Stimulated activated CD8-positive, alpha-beta memory T cell treated with anti-CD3 and anti-CD28 coated beads, Interleukin-12 subunit alpha, Interleukin-12 subunit beta, amount 100 ng/mL, for 4 hours (primary cell): ENCODE results near the gene PRLH.
A peak's percentile ranks its signal among the peaks of the same experiment; 100 is the strongest.
"Not testable (repeated sequence)": the region's sequence is repeated elsewhere in the genome, so short reads cannot be mapped to it uniquely, and the experiment has no call there.

Experiments used
- DNase-seq: peaks from one replicate; pipeline ENCODE4 v3.0.0-alpha.2; 2020; ENCODE audit warnings: low read depth

The PRLH gene

GRCh38 chr2:237601453-237602116 lies 35.2 kb downstream of the PRLH start:
- DNase-seq: no peak

- DNase-seq: no peak
Observed at GRCh38 chr2:237602409-237602808, 36.0 kb downstream of the PRLH start.

DNA sequence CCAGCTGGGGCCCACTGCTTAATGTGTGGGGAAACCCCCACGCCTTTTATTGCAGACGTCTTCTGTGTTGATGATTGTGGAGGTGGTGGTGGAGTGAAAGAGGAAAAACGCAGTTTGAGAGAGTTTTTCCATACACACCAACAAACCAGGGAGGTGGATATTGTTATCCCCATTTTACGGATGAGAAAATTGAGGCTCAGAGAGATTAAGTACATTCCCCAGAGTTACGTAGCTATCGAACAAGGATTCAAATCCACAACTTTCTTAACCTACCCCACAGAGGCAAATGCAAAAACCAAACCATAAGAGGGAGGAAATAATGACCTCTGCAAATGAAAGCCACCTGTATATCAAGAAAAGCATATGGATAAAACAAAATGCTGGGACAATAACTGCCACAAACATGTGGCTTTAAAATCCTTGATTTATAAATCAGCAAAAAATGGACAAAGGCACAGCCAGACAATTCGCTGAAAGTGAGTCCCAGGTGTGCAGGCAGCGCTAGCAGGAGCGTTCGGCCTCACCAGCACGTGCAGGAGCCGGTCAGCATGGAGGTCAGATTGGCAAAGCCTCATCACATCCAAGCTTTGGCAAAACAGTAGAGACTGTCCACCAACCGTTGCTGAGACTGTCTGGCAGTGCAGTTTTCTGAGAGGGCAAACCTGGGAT lies 36.8 kb downstream of the PRLH start:
- DNase-seq: no peak

DNA sequence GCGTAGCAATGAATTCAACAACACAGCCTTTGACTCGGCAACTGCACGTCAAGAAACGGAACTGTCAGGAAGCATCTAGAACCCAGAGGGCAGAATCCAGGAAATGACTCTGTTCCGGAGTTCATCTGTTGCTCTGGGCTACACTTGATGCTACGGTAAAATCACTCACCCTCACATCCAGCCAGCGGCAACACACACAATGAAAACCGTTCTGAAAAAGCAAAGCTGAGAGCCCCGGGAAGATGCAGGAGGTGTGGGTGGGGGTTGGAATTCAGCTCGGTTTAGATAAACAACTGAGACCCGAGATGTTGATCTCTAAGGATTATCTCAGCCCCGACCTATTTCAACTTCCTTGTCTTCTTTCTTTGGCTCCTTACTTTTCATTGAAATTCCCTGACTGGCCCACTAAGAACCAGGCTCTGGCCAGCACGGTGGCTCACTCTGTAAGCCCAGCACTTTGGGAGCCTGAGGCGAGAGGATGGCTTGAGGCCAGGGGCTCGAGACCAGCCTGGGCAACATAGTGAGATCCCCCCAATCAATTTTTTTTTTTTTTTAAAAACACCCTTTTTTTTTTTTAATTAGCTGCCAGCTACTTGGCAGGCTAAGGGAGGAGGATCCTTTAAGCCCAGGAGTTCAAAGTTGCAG lies 37.5 kb downstream of the PRLH start:
- DNase-seq: peak; percentile 15

GRCh38 chr2:237604391-237604790 lies 38.0 kb downstream of the PRLH start:
- DNase-seq: no peak

- DNase-seq: no peak
Observed at GRCh38 chr2:237604960-237605359, 38.6 kb downstream of the PRLH start.

DNA sequence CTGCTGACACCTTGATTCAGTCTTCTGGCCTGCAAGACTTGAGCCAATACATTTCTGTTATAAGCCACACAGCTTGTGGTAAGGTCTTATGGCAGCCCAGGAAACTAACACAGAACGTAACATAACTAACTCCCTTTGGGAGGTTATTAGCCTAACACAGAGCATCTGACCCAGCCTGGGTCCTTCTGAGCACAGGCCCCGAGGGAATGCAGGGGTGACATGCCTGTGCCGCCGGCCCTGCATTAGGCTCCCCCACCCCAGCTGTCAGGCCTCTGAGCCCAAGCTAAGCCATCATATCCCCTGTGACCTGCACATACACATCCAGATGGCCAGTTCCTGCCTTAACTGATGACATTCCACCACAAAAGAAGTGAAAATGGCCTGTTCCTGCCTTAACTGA lies 40.1 kb downstream of the PRLH start:
- DNase-seq: not testable (repeated sequence)

DNA sequence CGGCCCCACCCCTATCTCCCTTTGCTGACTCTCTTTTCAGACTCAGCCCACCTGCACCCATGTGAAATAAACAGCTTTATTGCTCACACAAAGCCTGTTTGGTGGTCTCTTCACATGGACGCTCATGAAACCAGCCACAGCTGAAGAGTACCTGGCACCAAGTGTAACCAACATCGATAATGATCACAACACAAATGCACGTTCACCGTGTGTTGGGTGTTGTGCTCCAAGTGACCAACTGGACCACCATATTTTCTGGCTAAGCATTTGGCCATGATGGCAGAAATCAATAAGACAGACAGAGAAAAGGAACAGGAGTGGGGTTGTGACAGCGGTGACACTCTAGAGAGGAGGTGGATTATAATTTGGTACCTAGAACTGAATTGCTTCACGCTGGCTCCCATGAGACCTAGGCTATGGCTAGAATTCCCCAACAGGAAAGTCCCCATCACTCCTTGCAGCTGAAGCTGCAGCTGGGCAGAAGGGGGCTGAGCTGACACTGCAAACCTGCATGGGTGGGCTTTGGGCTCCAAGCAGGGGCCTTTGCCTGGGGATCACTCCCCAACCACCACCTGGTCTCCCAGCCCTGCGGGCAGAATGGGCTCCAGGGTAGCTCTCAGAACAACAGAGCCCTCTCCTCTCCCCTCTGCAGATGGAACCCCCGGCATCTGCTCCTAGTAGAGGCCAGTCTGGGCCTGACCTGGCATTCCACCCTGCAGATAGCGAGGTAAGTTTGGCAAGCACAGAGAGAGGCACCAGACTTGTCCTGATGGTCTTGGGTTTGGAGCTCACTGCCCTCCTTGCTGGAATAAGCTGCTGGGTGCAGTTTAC lies 46.4 kb downstream of the PRLH start:
- DNase-seq: no peak

GRCh38 chr2:237613679-237614078 lies 47.3 kb downstream of the PRLH start:
- no peak for DNase-seq

DNA sequence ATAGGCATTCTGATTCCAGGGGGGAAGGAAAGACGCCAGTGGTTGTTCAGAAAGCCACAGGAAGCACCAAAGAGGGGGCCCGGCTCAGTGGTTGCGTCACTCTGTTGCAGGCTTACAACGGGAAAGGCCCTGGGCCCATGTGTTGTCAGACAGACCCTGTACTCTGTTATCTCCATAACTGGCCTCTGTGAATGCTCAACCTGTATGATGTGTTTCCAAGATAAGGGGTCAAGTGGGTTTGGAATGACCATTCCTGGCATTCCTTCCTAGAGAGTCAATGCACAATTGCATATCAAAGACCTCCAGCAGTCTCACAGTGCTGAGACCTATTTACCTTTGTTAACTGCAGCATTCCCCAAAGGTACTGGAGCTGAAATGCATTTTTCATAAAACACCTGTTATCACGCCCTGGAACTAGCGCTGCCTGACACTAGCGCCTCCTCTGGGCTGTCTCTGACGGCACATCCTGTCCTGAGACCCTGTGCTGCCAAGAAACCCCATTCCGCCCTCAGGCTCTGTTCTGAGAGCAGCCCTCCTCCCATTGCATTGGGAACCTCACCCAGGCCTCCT lies 47.9 kb downstream of the PRLH start:
- DNase-seq: no peak

- DNase-seq: no peak
Observed at GRCh38 chr2:237615631-237616249, 49.4 kb downstream of the PRLH start.

DNA sequence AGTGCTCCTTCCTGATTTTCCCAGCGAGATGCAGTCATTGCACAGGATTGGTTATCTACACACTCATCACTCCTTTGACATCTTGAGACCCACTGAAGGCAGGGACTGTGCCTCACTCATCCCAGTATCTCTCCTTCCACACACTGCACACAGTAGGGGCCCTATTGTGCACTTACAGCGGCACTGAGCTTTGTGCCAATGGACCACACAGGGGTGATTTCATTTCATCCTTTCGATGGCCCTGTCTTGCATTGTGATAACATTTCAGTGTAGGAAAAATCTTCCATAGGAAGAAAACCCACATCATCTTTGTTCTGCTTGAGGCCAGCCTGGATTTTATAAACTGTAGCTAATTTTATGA lies 50.0 kb downstream of the PRLH start:
- DNase-seq: no peak
